A549 (cell line): ENCODE results near the gene SSH2. TPM values are rescaled to one million over a fixed set of nuclear protein-coding genes. Genes with fewer than 3 reads are reported as not detected.

Source experiments
- ATAC-seq, 2 experiments: fragments of 200-7000 bp in 1 of 2; fragments of >200 bp in 1 of 2; cut with Nextera tagmentation in 1 of 2; cut with Tn5 transposase in 1 of 2; 3 replicates each; pipeline versions ENCODE4 v1.8.0 to v1.9.1; 2018 to 2020; ENCODE audit warnings: mild to moderate bottlenecking in 1 of 2, moderate library complexity in 1 of 2
- CTCF ChIA-PET: fragments of 300-600 bp; sonication (Branson Sonifier 250); formaldehyde crosslinking; extraction: SDS; loops from one replicate; lab custom pipeline; 2021; ENCODE audit warnings: antibody characterized with exemption, inconsistent platforms; lab: Yijun Ruan, JAX
- POLR2A ChIA-PET: fragments of 350-600 bp; formaldehyde crosslinking; extraction: SDS; loops from one replicate; lab custom pipeline; 2021; ENCODE audit warnings: antibody characterized with exemption, inconsistent platforms; lab: Yijun Ruan, JAX
- DNase-seq, 2 experiments: peaks; one replicate each; pipeline versions ENCODE4 v3.0.0 to v3.0.0-alpha.2; 2011 to 2016; ENCODE audit warnings: low read depth in 1 of 2, low spot score in 1 of 2
- FAIRE-seq: peaks from 2 replicates; lab custom pipeline; 2011; peaks lifted over from hg19 to GRCh38; lab: Jason Lieb, UNC
- H3K27ac ChIP-seq, 2 experiments: fragments of >200 bp; sonication (Bioruptor Twin); formaldehyde crosslinking; 3 replicates each; pipeline ENCODE4 v1.5.1; 2016 to 2017
- H3K4me1 ChIP-seq: fragments of >200 bp; sonication (Bioruptor Twin); formaldehyde crosslinking; 3 replicates; pipeline ENCODE4 v1.6.1; 2016
- H3K4me2 ChIP-seq: fragments of >200 bp; sonication (Bioruptor Twin); formaldehyde crosslinking; 3 replicates; pipeline ENCODE4 v1.6.1; 2016
- H3K4me3 ChIP-seq: fragments of >200 bp; sonication (Bioruptor Twin); formaldehyde crosslinking; 3 replicates; pipeline ENCODE4 v1.5.1; 2016
- H3K9me3 ChIP-seq: fragments of >200 bp; sonication (Bioruptor Twin); formaldehyde crosslinking; 3 replicates; pipeline ENCODE4 v1.6.1; 2016
- BHLHE40 ChIP-seq: IDR thresholded peaks from 2 replicates; pipeline ENCODE4 v1.6.1; 2012; ENCODE audit warnings: low read depth, low read length, inconsistent platforms
- CHD4 ChIP-seq: fragments of 200-600 bp; sonication (generic); IDR thresholded peaks from 2 replicates; pipeline ENCODE4 v1.6.1; 2016; ENCODE audit warnings: antibody characterized with exemption, mild to moderate bottlenecking, borderline replicate concordance
- ESRRA ChIP-seq: fragments of 150-350 bp; IDR thresholded peaks from 2 replicates; pipeline ENCODE4 v1.6.1; 2014; ENCODE audit warnings: mild to moderate bottlenecking, low read length, borderline replicate concordance
- FOSB ChIP-seq: fragments of 250-450 bp; sonication (Bioruptor Pico); IDR thresholded peaks from 2 replicates; pipeline ENCODE4 v1.5.0; 2020; ENCODE audit warnings: mild to moderate bottlenecking, moderate library complexity
- FOSL2 ChIP-seq, 2 experiments: fragments of 450-650 bp in 1 of 2; fragments of >200 bp in 1 of 2; sonication (Bioruptor Twin) in 1 of 2; formaldehyde crosslinking; IDR thresholded peaks; 2 replicates each; pipeline versions ENCODE4 v1.5.0 to v1.6.1; 2016 to 2020; ENCODE audit warnings: mild to moderate bottlenecking in 1 of 2, moderate library complexity in 1 of 2
- GATA3 ChIP-seq: IDR thresholded peaks from 2 replicates; pipeline ENCODE4 v1.6.1; 2012; ENCODE audit warnings: borderline replicate concordance
- HEYL ChIP-seq: fragments of 250-450 bp; sonication (Bioruptor Pico); IDR thresholded peaks from 2 replicates; pipeline ENCODE4 v1.8.0; 2021; ENCODE audit warnings: mild to moderate bottlenecking, moderate library complexity
- KDM1A ChIP-seq: fragments of 200-600 bp; sonication (generic); IDR thresholded peaks from 2 replicates; pipeline ENCODE4 v1.6.1; 2016; ENCODE audit warnings: low read depth, mild to moderate bottlenecking
- KDM5A ChIP-seq: fragments of 200-600 bp; sonication (generic); IDR thresholded peaks from 2 replicates; pipeline ENCODE4 v1.6.1; 2016; ENCODE audit warnings: antibody characterized with exemption, mild to moderate bottlenecking
- NFE2L2 ChIP-seq: fragments of 150-350 bp; conservative IDR thresholded peaks from 2 replicates; pipeline ENCODE4 v1.6.1; 2014; ENCODE audit warnings: low read length
- POLR2AphosphoS2 ChIP-seq: conservative IDR thresholded peaks from 2 replicates; pipeline ENCODE4 v1.6.1; 2012; ENCODE audit warnings: low read length, improper control_type of control experiment, inconsistent platforms
- RARB ChIP-seq: fragments of 250-450 bp; sonication (Bioruptor Pico); IDR thresholded peaks from 2 replicates; pipeline ENCODE4 v1.8.0; 2021; ENCODE audit warnings: mild to moderate bottlenecking, moderate library complexity
- RCOR1 ChIP-seq: fragments of 150-350 bp; IDR thresholded peaks from 2 replicates; pipeline ENCODE4 v1.6.1; 2014; ENCODE audit warnings: antibody characterized with exemption, low read length, low read depth
- SMC3 ChIP-seq: fragments of >200 bp; sonication (Bioruptor Twin); formaldehyde crosslinking; IDR thresholded peaks from 3 replicates; pipeline ENCODE4 v1.6.1; 2018; ENCODE audit warnings: inconsistent platforms
- SREBF2 ChIP-seq: fragments of 450-650 bp; IDR thresholded peaks from 2 replicates; pipeline ENCODE4 v1.6.1; 2014; ENCODE audit warnings: mild to moderate bottlenecking, moderate library complexity
- ZFP36 ChIP-seq: fragments of 450-650 bp; IDR thresholded peaks from 2 replicates; pipeline ENCODE4 v1.6.1; 2014; ENCODE audit warnings: borderline replicate concordance; ENCODE audit not compliant: partially characterized antibody
- WGBS: methylation state at CpG from one replicate; pipeline ENCODE4 v1.1.6; 2017; ENCODE audit errors: missing lambda C conversion rate; 5-methylcytosine and 5-hydroxymethylcytosine counted together
- polyA plus RNA-seq, 4 experiments: library from polyadenylated mRNA; depleted of rRNA in 3 of 4; stranded (reverse); fragments of >200 nt; fragmentation: RNase III in 1 of 4; extraction: RNeasy Plus Mini Kit Qiagen cat#74134 plus additional on column Dnase treatment in 1 of 4; gene quantifications; 2 replicates in 3 of 4; 3 replicates in 1 of 4; pipeline ENCODE4 v1.2.3, GENCODE V29; 2011 to 2017
- TF ChIP-seq, protein P1 (sequence below): fragments of >200 bp; sonication (Bioruptor Twin); formaldehyde crosslinking; IDR thresholded peaks from 3 replicates; pipeline ENCODE4 v1.5.1; 2016
- TF ChIP-seq, protein P2 (sequence below): fragments of 150-350 bp; IDR thresholded peaks from 2 replicates; pipeline ENCODE4 v1.6.1; 2014; ENCODE audit warnings: low read depth, mild to moderate bottlenecking, low read length
- TF ChIP-seq, protein P3 (sequence below): fragments of 250-450 bp; sonication (Bioruptor Pico); IDR thresholded peaks from 2 replicates; pipeline ENCODE4 v1.5.0; 2020; ENCODE audit warnings: low read depth, mild to moderate bottlenecking, moderate library complexity

SSH2 gene
- polyA plus RNA-seq, 2 of the 4 experiments (the other 2 are of a cell fraction), result 20.7 to 24.5 TPM

DNA sequence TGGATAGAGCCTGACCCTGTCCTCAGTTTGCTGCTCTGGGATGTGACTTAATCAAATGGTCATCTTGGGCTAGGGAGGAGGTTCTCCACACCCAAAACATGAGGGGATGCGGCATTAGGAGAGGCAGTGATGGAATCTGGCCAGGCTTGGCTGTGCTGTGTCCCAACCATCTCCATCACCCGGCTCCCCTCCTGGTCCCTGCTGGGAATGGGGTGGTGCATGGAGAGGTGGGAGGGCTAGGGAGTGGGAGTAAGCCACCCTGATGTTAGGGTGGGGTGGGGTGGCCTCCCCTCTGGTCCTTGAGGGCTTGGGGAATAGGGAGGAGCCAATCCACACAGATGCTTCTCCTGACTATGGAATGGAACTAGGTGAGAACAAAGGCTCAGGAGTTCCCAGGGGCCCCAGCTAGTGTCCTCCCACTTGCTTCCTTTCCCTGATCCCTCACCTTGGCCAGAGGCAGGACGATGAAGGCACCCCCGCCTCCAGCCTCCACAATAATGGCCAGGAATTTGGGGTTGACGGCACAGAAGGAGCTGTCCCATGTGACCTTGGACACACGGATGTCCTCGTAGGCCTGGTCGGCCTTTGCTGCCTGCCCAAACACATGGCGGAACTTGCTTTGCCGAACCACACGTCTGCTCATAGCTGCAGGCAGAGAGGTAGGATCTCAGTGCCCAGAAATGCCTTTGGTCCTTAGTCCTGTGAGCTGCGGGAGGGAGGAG is 309.1 kb downstream of the SSH2 start:
- ChIA-PET POLR2A (no interaction called here), CTCF (interaction anchor here (0.8 to 23.2 kb wide), 11 partner anchors 8 to 473 kb away, joined by 3 to 447 read pairs (median 7); partner anchors contain the start of genes ABHD15, ANKRD13B, SSH2 and TP53I13)
- ATAC-seq, result no peak
- DNase-seq, result no peak
- H3K9me3 ChIP-seq, result no peaks in the 10 kb centered on the region
- no peak for TF ChIP-seq RCOR1
- TF ChIP-seq RARB (CRISPR knock-in tag), result no peak
- TF ChIP-seq ZFP36, result no peak
- TF ChIP-seq KDM1A, result no peak
- TF ChIP-seq, protein P1, sequence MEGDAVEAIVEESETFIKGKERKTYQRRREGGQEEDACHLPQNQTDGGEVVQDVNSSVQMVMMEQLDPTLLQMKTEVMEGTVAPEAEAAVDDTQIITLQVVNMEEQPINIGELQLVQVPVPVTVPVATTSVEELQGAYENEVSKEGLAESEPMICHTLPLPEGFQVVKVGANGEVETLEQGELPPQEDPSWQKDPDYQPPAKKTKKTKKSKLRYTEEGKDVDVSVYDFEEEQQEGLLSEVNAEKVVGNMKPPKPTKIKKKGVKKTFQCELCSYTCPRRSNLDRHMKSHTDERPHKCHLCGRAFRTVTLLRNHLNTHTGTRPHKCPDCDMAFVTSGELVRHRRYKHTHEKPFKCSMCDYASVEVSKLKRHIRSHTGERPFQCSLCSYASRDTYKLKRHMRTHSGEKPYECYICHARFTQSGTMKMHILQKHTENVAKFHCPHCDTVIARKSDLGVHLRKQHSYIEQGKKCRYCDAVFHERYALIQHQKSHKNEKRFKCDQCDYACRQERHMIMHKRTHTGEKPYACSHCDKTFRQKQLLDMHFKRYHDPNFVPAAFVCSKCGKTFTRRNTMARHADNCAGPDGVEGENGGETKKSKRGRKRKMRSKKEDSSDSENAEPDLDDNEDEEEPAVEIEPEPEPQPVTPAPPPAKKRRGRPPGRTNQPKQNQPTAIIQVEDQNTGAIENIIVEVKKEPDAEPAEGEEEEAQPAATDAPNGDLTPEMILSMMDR, result no peak
- TF ChIP-seq FOSB (CRISPR knock-in tag), result no peak
- TF ChIP-seq, protein P2, sequence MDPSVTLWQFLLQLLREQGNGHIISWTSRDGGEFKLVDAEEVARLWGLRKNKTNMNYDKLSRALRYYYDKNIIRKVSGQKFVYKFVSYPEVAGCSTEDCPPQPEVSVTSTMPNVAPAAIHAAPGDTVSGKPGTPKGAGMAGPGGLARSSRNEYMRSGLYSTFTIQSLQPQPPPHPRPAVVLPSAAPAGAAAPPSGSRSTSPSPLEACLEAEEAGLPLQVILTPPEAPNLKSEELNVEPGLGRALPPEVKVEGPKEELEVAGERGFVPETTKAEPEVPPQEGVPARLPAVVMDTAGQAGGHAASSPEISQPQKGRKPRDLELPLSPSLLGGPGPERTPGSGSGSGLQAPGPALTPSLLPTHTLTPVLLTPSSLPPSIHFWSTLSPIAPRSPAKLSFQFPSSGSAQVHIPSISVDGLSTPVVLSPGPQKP, result no peak
- no peak for TF ChIP-seq NFE2L2
- TF ChIP-seq POLR2AphosphoS2, result no peak
- no peak for TF ChIP-seq SMC3
- TF ChIP-seq CHD4, result no peak
- no peak for TF ChIP-seq KDM5A
- no peak for TF ChIP-seq BHLHE40
- TF ChIP-seq GATA3, result no peak
- TF ChIP-seq SREBF2, result no peak
- TF ChIP-seq FOSL2 (IDR thresholded peaks at IDR 0.05), result no peak
- no peak for TF ChIP-seq FOSL2 (CRISPR knock-in tag; IDR thresholded peaks at IDR 0.05)
- TF ChIP-seq HEYL (CRISPR knock-in tag), result no peak
- H3K27ac ChIP-seq, result no peak overlapping the region
- no peak for FAIRE-seq
- peak overlapping the region; percentile 47; the same call in 2 of the 3 replicates for H3K4me2 ChIP-seq
- H3K4me3 ChIP-seq, result no peak overlapping the region
- H3K4me1 ChIP-seq, result peaks cover 43% of the 10 kb centered on the region
- WGBS, result 94% methylated on average over 12 of the region's 12 CpGs

DNA sequence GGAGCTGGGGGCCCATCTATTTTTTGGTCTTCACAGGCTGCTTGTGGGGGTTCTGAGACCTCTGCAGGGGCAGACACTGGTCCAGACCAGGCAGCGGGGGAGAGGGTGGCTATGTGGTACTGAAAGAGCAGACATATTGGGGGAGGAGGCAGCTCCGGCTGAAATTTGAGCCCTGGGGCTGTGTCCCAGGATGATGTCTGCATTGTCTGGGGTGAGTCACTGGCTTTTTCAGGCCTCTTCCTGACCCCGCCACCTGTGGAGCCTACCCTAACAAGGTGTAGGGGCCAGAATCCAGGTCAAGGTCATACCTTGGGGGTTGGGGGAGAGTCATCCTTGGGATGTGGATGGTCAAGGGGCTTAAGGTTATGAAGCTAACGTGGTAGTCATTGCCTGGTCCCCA is 309.8 kb downstream of the SSH2 start:
- 72% methylated on average over 4 of the region's 4 CpGs for WGBS
- ATAC-seq (no peak), DNase-seq (peak; percentile 55 to 57)
- H3K9me3 ChIP-seq, result no peaks in the 10 kb centered on the region
- no peak overlapping the region for H3K4me3 ChIP-seq
- H3K4me2 ChIP-seq, result peak overlapping the region; percentile 47
- peaks cover 49% of the 10 kb centered on the region for H3K4me1 ChIP-seq
- TF ChIP-seq, protein P3, sequence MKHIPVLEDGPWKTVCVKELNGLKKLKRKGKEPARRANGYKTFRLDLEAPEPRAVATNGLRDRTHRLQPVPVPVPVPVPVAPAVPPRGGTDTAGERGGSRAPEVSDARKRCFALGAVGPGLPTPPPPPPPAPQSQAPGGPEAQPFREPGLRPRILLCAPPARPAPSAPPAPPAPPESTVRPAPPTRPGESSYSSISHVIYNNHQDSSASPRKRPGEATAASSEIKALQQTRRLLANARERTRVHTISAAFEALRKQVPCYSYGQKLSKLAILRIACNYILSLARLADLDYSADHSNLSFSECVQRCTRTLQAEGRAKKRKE, result no peak
- TF ChIP-seq FOSL2 (IDR thresholded peaks at IDR 0.05) (no peak), FOSL2 (CRISPR knock-in tag; IDR thresholded peaks at IDR 0.05) (peak; percentile 67), ESRRA (peak; percentile 65; the same call in 1 of the 2 replicates), NFE2L2 (no peak)
- TF ChIP-seq, all 56 proteins: peak for 2
- ChIA-PET CTCF (interaction anchor here (0.9 to 23.2 kb wide), 10 partner anchors 13 to 473 kb away, joined by 3 to 447 read pairs (median 18); partner anchors contain the start of genes ABHD15, ANKRD13B, SSH2 and TP53I13), POLR2A (no interaction called here)
- peak overlapping the region; percentile 37 to 63; a peak in 5 of 6 replicates for H3K27ac ChIP-seq
- FAIRE-seq, result no peak
